CD4-positive, CD25-positive, alpha-beta regulatory T cell (primary cell): ENCODE data around the gene ATP6V1B1. TPM values are rescaled to one million over a fixed set of nuclear protein-coding genes. Genes with fewer than 3 reads are reported as not detected.
A peak's percentile ranks its signal among the peaks of the same experiment; 100 is the strongest.

ENCODE experiments used
- ATAC-seq, 2 donors: fragments of 150-1000 bp; cut with Tn5 transposase; one replicate each; pipeline ENCODE4 v1.10.0; 2021; ENCODE audit warnings: low read depth in 2 of 2, moderate number of reproducible peaks in 2 of 2, moderate library complexity in 1 of 2
- DNase-seq, 3 donors: peaks; one replicate each; pipeline versions ENCODE4 v3.0.0 to v3.0.0-alpha.2; 2012 to 2022; ENCODE audit warnings: mixed read lengths in 1 of 3
- H3K27ac ChIP-seq: one replicate; pipeline ENCODE4 v1.7.0; 2013; ENCODE audit warnings: mild to moderate bottlenecking, low read length; ENCODE audit not compliant: insufficient read depth, poor library complexity, severe bottlenecking
- H3K27me3 ChIP-seq: one replicate; pipeline ENCODE4 v1.7.0; 2013; ENCODE audit warnings: low read length; ENCODE audit not compliant: control insufficient read depth, insufficient read depth
- H3K36me3 ChIP-seq: one replicate; pipeline ENCODE4 v1.7.0; 2013; ENCODE audit warnings: mild to moderate bottlenecking, low read length, moderate library complexity; ENCODE audit not compliant: control insufficient read depth, insufficient read depth
- H3K4me1 ChIP-seq: 2 replicates; pipeline ENCODE4 v1.7.0; 2013; ENCODE audit warnings: mild to moderate bottlenecking, low read length; ENCODE audit not compliant: insufficient read depth, control insufficient read depth, poor library complexity, severe bottlenecking
- H3K4me3 ChIP-seq: one replicate; pipeline ENCODE4 v1.7.0; 2013; ENCODE audit warnings: low read depth, mild to moderate bottlenecking, low read length, moderate library complexity
- H3K9me3 ChIP-seq, 2 experiments: 1 replicate in 1 of 2; 2 replicates in 1 of 2; pipeline ENCODE4 v1.7.0; 2013; ENCODE audit warnings: low read length in 2 of 2, mild to moderate bottlenecking in 1 of 2, moderate library complexity in 1 of 2; ENCODE audit not compliant: control insufficient read depth in 2 of 2
- H3K27ac Mint-ChIP-seq, 3 donors: one replicate each; pipeline ENCODE4 v1.8.0; 2020 to 2022; ENCODE audit warnings: mild to moderate bottlenecking in 3 of 3, mixed read lengths in 3 of 3, moderate library complexity in 2 of 3
- H3K27me3 Mint-ChIP-seq: one replicate; pipeline ENCODE4 v1.8.0; 2022; ENCODE audit warnings: mild to moderate bottlenecking, mixed read lengths
- H3K36me3 Mint-ChIP-seq: one replicate; pipeline ENCODE4 v1.8.0; 2020; ENCODE audit warnings: mixed read lengths
- H3K4me1 Mint-ChIP-seq, 4 donors: one replicate each; pipeline ENCODE4 v1.8.0; 2020 to 2022; ENCODE audit warnings: mixed read lengths in 4 of 4, mild to moderate bottlenecking in 1 of 4
- H3K4me3 Mint-ChIP-seq, 4 donors: one replicate each; pipeline ENCODE4 v1.8.0; 2020 to 2022; ENCODE audit warnings: mild to moderate bottlenecking in 4 of 4, mixed read lengths in 4 of 4, moderate library complexity in 3 of 4
- H3K9me3 Mint-ChIP-seq, 7 donors: one replicate each; pipeline ENCODE4 v1.8.0; 2020 to 2022; ENCODE audit warnings: mixed read lengths in 7 of 7, mild to moderate bottlenecking in 3 of 7, moderate library complexity in 2 of 7
- polyA plus RNA-seq, 4 donors: library from polyadenylated mRNA; unstranded; fragments of 300-500 nt; fragmentation: Illumina TruSeq; gene quantifications; one replicate each; pipeline ENCODE4 v1.2.3, GENCODE V29; 2021
- total RNA-seq: library from RNA; stranded (reverse); gene quantifications from one replicate; pipeline ENCODE4 v1.2.3, GENCODE V29; 2022

The ATP6V1B1 gene
- total and polyA plus RNA-seq, 5 donors from 2014 or later: not detected

DNA sequence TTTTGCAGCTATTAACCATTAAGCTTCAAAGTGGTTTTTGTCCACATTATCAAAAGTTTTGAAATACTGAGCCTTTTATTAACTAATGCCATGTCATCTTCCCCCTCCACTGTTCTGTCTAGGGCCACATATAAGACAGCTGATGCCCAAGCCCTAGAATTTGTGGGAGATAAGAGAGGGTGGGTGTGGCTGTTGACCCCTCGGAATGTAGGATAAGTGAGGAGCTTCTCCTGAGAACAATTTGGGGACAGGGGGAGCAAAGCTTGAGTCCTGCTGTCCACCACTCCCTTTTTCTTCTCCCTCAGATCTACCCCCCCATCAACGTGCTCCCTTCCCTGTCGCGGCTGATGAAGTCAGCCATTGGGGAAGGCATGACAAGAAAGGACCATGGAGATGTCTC lies 28.4 kb downstream of the ATP6V1B1 start:
- no peak overlapping the region for H3K27ac ChIP-seq
- Mint-ChIP-seq H3K27ac (no peak overlapping the region), H3K27me3 (peaks cover 33% of the 10 kb centered on the region), H3K9me3 (no peaks in the 10 kb centered on the region), H3K4me3 (peak overlapping the region in 1 of 4 donors; percentile 60), H3K36me3 (no peaks in the 10 kb centered on the region), H3K4me1 (peaks cover 4 to 9% (median 7%) of the 10 kb centered on the region in 4 donors)
- ATAC-seq (no peak), DNase-seq (no peak)
- H3K36me3 ChIP-seq: no peaks in the 10 kb centered on the region
- H3K4me1 ChIP-seq: peaks cover 9% of the 10 kb centered on the region
- H3K27me3 ChIP-seq: no peaks in the 10 kb centered on the region
- no peaks in the 10 kb centered on the region for H3K9me3 ChIP-seq
- H3K4me3 ChIP-seq: no peak overlapping the region

DNA sequence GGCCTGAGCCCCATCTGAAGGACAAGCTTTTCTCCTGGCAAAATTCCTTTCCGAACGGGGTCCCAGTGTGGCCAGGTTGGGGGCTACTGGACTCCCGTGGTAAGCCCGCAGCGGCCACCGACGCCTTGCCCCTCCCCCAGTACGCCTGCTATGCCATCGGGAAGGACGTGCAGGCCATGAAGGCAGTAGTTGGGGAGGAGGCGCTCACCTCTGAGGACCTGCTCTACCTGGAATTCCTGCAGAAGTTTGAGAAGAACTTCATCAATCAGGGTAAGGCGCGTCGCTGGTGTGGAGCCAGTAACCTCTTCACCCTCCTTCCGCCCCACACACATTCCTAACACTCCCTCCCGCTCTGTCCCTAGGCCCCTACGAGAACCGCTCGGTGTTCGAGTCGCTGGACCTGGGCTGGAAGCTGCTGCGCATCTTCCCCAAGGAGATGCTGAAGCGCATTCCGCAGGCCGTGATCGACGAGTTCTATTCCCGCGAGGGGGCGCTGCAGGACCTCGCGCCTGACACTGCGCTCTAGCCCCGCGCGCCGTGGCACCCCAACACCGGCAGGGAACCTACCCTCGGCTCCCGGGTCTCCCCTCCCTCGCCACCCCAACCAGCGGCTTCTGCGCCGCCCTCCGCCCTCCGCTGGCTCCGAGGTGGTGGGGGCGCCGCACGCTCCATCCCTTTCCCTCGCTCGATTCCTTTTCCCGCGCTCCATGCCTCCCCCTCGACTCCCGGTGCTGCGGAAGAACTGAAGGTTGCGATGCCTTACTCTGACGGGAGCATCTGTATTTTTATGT lies 29.1 kb downstream of the ATP6V1B1 start:
- Histone ChIP-seq H3K27ac (no peak overlapping the region), H3K4me1 (peaks cover 9% of the 10 kb centered on the region), H3K9me3 (no peaks in the 10 kb centered on the region), H3K27me3 (no peaks in the 10 kb centered on the region), H3K4me3 (peak overlapping the region; percentile 66), H3K36me3 (no peaks in the 10 kb centered on the region)
- Mint-ChIP-seq H3K4me1 (peaks cover 4 to 9% (median 7%) of the 10 kb centered on the region in 4 donors), H3K4me3 (peak overlapping the region; percentile 73 to 86 (median 84)), H3K27me3 (peaks cover 31% of the 10 kb centered on the region), H3K36me3 (no peaks in the 10 kb centered on the region), H3K27ac (peak overlapping the region in 2 of 3 donors; percentile 57 to 86), H3K9me3 (no peaks in the 10 kb centered on the region)
- ATAC-seq (peak; percentile 81 to 88), DNase-seq (peak; percentile 67 to 83 (median 75))

DNA sequence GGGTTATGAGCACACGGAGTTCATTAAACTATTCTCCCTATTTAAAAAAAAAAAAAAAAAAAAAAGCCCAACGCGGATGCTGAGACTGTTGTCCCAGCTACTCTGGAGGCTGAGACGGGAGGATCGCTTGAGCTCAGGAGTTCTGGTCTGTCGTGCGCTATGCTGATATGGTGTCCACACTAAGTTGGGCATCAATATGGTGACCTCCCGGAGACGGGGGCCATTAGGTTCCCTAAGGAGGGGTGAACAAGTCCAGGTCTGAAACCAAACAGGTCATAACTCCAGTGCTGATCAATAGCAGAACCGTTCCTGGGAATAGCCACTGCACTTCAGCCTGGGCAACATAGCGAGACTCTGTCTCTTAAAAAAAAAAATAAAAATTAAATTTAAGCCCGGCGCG lies 29.8 kb downstream of the ATP6V1B1 start:
- no peak for DNase-seq
- no peak overlapping the region for H3K27ac Mint-ChIP-seq

DNA sequence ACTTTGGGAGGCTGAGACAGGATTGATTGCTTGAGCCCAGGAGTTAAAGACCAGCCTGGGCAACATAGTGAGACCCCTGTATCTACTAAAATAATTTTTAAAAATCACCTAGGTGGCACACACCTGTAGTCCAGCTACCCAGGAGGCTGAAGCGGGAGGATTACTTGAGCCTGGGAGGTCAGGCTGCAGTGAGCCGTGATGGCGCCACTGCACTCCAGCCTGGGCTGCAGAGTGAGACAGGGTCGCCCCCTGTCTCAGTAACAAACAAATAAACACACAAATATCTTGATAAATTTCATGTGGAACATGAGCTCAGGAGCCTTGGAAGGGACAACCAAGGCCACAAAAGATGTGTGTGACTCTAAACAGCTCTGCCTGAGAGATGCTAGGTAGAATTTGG lies 31.0 kb downstream of the ATP6V1B1 start:
- Histone ChIP-seq H3K4me1 (peaks cover 9% of the 10 kb centered on the region), H3K4me3 (no peak overlapping the region), H3K36me3 (no peaks in the 10 kb centered on the region), H3K27ac (no peak overlapping the region), H3K27me3 (no peaks in the 10 kb centered on the region), H3K9me3 (no peaks in the 10 kb centered on the region)
- peaks cover 4 to 9% (median 7%) of the 10 kb centered on the region in 4 donors for H3K4me1 Mint-ChIP-seq
- DNase-seq (no peak), ATAC-seq (no peak)
- H3K27ac Mint-ChIP-seq: peak overlapping the region in 1 of 3 donors; percentile 50
- no peaks in the 10 kb centered on the region for H3K36me3 Mint-ChIP-seq
- peak overlapping the region in 1 of 4 donors; percentile 82 for H3K4me3 Mint-ChIP-seq
- H3K9me3 Mint-ChIP-seq: no peaks in the 10 kb centered on the region
- peaks cover 39% of the 10 kb centered on the region for H3K27me3 Mint-ChIP-seq

More for the DNA sequence above, 29.8 kb downstream of the ATP6V1B1 start:
- ATAC-seq: no peak
- Histone ChIP-seq H3K4me1 (peaks cover 9% of the 10 kb centered on the region), H3K9me3 (no peaks in the 10 kb centered on the region), H3K27ac (no peak overlapping the region), H3K36me3 (no peaks in the 10 kb centered on the region), H3K4me3 (peak overlapping the region; percentile 66), H3K27me3 (no peaks in the 10 kb centered on the region)
- peak overlapping the region; percentile 73 to 86 (median 84) for H3K4me3 Mint-ChIP-seq
- H3K36me3 Mint-ChIP-seq: no peaks in the 10 kb centered on the region
- H3K27me3 Mint-ChIP-seq: peaks cover 33% of the 10 kb centered on the region
- H3K9me3 Mint-ChIP-seq: no peaks in the 10 kb centered on the region
- peaks cover 4 to 9% (median 7%) of the 10 kb centered on the region in 4 donors for H3K4me1 Mint-ChIP-seq

DNA sequence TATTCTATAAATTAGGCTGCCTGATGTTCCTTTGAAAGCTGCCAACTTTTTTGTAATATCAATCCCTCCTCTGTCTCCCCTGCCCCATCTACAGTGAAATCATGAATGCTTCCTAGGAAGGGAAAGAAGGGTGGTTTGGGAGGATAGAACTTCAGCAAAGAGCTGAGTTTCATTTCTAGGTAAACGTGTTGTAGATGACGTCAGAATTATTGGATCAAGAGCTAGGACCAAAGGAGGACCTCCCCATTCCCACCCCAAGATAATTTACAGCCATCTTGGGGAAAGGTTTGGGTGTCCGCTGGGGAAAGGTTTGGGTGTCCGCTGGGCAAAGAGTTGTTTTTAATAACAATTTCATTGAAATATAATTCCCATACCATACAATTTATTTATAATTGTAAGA lies 31.5 kb downstream of the ATP6V1B1 start:
- Histone ChIP-seq H3K4me3 (no peak overlapping the region), H3K27ac (no peak overlapping the region), H3K4me1 (peaks cover 9% of the 10 kb centered on the region), H3K27me3 (no peaks in the 10 kb centered on the region), H3K9me3 (no peaks in the 10 kb centered on the region), H3K36me3 (no peaks in the 10 kb centered on the region)
- Mint-ChIP-seq H3K27ac (no peak overlapping the region), H3K4me1 (peaks cover 4 to 9% (median 7%) of the 10 kb centered on the region in 4 donors), H3K9me3 (no peaks in the 10 kb centered on the region), H3K4me3 (no peak overlapping the region), H3K27me3 (peaks cover 44% of the 10 kb centered on the region), H3K36me3 (no peaks in the 10 kb centered on the region)
- DNase-seq (no peak), ATAC-seq (no peak)

DNA sequence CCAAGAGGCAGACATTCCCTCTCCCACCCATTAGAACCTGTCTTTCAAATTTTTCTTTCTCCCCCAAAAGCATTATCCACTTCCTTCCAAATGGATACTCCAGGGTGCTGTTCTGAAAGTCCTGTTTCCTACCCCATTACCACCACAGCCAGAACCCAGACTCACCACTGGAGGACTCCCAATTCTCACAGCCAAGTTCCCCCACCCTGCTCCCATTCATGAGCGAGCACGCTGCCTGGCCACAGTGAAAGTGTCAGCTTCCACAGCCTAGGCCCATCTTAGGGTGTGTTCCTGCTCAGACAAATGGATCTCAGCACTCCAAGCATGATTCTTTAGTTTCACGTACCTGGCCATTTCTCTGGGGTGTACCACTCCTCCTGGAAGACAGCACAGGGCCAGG lies 38.9 kb downstream of the ATP6V1B1 start:
- Histone ChIP-seq H3K4me1 (peaks cover 17% of the 10 kb centered on the region), H3K27me3 (peaks cover 4% of the 10 kb centered on the region), H3K9me3 (no peaks in the 10 kb centered on the region), H3K27ac (no peak overlapping the region), H3K4me3 (no peak overlapping the region), H3K36me3 (no peaks in the 10 kb centered on the region)
- Mint-ChIP-seq H3K9me3 (no peaks in the 10 kb centered on the region), H3K27ac (peak overlapping the region in 1 of 3 donors; percentile 78), H3K27me3 (peaks cover 50% of the 10 kb centered on the region), H3K4me1 (peaks cover 9 to 20% (median 14%) of the 10 kb centered on the region in 4 donors), H3K36me3 (no peaks in the 10 kb centered on the region), H3K4me3 (peak overlapping the region in 1 of 4 donors; percentile 47)
- ATAC-seq: no peak
- no peak for DNase-seq

DNA sequence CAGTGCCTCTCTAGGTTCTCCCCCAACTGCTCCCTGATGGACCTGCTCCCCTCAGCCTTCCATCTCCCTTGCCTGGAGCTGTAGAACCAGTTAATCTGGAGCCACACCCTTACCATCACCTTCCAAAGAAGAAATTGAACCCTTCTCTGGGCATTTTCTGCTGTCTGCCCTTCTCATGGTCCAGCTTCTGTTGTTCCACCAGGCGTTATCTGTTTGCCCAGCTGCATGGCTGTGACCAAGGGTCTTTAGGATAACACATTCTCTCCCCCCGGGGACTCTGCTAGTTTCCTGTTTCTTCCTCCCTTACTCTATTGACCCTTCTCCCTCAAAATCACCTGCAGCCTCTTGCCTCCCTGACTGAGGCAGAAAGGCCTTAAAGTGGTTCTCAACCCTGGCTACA lies 39.5 kb downstream of the ATP6V1B1 start:
- Mint-ChIP-seq H3K36me3 (no peaks in the 10 kb centered on the region), H3K27me3 (peaks cover 44% of the 10 kb centered on the region), H3K4me1 (peaks cover 9 to 20% (median 14%) of the 10 kb centered on the region in 4 donors), H3K4me3 (peak overlapping the region in 2 of 4 donors; percentile 13 to 85), H3K9me3 (no peaks in the 10 kb centered on the region), H3K27ac (peak overlapping the region in 1 of 3 donors; percentile 78)
- Histone ChIP-seq H3K27me3 (peaks cover 4% of the 10 kb centered on the region), H3K27ac (no peak overlapping the region), H3K9me3 (no peaks in the 10 kb centered on the region), H3K36me3 (no peaks in the 10 kb centered on the region), H3K4me3 (no peak overlapping the region), H3K4me1 (peaks cover 17% of the 10 kb centered on the region)
- ATAC-seq (no peak), DNase-seq (no peak)
